NCI-H2227 (cell line): ENCODE measurements around the gene ELK1.
A peak's percentile ranks its signal among the peaks of the same experiment; 100 is the strongest.
"Not testable (repeated sequence)": the region's sequence is repeated elsewhere in the genome, so short reads cannot be mapped to it uniquely, and the experiment has no call there.

Experiments
- DNase-seq: peaks from one replicate; lab custom pipeline; 2025; ENCODE audit not compliant: unreplicated experiment; lab: John Stamatoyannopoulos, UW

The ELK1 gene, protein sequence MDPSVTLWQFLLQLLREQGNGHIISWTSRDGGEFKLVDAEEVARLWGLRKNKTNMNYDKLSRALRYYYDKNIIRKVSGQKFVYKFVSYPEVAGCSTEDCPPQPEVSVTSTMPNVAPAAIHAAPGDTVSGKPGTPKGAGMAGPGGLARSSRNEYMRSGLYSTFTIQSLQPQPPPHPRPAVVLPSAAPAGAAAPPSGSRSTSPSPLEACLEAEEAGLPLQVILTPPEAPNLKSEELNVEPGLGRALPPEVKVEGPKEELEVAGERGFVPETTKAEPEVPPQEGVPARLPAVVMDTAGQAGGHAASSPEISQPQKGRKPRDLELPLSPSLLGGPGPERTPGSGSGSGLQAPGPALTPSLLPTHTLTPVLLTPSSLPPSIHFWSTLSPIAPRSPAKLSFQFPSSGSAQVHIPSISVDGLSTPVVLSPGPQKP

GRCh38 chrX:47650164-47651042 is at the start of gene ELK1:
Gene ELK1 (minus strand): TSS chrX:47650563. CDS start chrX:47641441, 9,122 bp downstream.
- peak; percentile 99 for DNase-seq

GRCh38 chrX:47697181-47697580 is 46.8 kb upstream of the ELK1 start:
- no peak for DNase-seq

- no peak for DNase-seq
Measured at GRCh38 chrX:47690175-47690574, 39.8 kb upstream of the ELK1 start.

DNA sequence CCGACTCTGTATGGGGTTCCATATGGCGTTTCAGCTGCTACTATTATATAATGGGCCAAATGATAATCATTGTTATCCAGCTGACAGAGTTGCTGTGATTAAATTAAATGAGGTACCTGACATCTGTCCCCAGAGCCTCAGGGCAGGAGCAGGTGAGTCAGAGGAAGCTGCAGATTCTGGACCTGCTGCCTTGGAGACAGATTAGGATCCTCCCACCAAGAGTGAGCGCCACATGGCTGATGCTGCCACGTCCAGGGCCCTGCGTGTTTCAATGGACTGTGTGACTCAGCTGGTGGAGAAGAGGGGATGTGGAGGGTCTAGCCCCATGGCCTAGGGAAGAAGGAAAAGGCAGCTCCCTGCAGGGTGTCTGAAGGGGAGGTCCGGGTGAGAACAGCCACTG is 36.9 kb upstream of the ELK1 start:
- DNase-seq, result peak; percentile 35

- DNase-seq, result no peak
Measured at GRCh38 chrX:47683829-47684205, 33.5 kb upstream of the ELK1 start.

- DNase-seq, result no peak
Measured at GRCh38 chrX:47683184-47683828, 32.9 kb upstream of the ELK1 start.

DNA sequence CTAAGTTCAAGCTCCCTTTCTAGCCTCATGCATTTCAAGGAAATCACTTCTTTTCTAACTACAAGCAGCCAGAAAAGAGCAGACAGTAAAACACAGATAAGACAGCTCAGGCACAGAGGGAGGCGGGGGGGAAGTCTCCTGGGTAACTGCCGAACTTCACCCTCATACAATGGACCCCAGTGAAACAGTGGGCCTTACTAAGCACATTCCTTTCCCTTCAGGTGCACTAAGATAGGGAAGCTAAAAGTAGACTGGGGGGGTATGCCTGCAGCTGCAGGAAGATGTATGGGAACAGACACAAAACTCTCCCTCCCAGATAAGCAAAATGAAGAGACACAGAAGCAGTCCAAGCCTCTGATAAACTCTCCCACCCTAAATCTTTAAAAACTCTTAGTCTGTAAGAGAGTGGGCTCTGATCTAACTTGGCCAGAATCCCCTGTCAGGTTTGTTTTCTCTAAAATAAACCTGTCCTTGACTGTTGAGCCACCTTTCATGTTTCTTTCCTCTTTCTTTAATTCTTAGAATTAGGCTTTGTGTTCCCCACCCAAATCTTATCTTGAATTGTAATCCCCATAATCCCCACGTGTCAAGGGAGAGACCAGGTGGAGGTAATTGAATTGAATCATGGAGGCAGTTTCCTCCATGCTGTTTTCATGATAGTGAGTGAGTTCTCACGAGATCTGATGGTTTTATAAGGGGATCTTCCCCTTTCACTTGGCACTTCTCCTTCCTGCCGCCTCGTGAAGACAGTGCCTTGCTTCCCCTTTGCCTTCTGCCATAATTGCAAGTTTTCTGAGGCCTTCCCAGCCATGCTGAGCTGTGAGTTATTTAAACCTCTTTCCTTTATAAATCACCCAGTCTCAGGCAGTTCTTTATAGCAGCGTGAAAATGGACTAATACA is 25.8 kb upstream of the ELK1 start:
- DNase-seq, result not testable (repeated sequence)

DNA sequence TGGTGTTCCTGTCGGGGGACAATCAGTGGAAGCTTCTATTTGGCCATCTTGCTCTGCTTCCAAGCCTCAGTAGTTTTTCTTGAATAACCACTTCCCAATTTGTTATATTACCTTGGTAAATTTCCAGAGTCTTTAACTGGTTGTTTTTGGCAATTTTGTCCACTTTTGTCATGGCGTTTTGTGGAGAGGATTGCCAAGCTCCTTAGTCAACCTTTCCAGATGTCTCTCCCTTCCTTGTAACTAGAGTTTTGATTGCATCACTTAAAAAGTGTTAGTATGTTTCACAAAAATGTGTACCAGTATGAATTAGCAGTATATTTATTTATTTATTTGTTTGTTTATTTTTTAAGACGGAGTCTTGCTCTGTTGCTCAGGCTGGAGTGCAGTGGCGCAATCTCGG is 24.4 kb upstream of the ELK1 start:
- no peak for DNase-seq

DNA sequence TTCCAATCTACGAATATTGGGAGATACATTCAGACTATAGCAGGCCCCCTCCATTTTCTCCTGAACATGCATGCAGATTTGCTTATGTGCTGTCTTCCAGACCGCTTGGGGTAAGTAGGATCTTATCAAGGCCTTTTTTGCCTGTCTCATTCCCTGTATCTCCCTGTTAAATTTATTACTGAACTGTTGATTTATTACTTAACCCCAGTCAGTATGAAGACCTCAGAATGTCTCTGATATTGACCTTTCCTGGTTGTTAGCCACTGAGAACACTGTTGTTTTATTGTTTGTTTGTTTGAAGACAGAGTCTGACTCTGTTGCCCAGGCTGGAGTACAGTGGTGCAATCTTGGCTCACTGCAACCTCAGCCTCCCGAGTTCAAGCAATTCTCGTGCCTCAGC is 15.4 kb upstream of the ELK1 start:
- not testable (repeated sequence) for DNase-seq

- no peak for DNase-seq
Measured at GRCh38 chrX:47664737-47665136, 14.4 kb upstream of the ELK1 start.

DNA sequence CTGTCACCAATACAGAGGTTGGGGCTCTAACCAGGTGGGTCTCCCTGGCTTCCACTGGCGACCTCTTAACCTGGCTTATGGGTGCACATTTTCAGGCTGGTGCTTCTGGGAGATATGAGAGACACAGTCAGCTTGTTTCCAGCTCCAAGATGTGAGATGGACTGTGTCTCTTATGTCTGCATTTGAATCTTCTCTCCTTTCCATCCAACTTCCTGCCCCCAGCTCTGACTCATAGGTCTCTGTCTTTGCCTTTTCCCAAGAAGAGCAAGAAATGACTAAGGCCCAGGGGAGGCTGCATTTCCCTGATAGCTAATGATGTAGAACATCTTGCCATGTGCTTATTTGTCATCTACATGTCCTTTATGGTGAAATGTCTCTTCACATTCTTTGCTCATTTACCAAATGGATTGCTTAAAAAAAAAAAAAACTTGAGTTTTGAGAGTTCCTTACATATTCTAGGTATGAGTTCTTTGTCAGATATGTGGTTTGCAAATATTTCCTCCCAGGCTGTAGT is 11.8 kb upstream of the ELK1 start:
- no peak for DNase-seq

- DNase-seq, result no peak
Measured at GRCh38 chrX:47661539-47661938, 11.2 kb upstream of the ELK1 start.

DNA sequence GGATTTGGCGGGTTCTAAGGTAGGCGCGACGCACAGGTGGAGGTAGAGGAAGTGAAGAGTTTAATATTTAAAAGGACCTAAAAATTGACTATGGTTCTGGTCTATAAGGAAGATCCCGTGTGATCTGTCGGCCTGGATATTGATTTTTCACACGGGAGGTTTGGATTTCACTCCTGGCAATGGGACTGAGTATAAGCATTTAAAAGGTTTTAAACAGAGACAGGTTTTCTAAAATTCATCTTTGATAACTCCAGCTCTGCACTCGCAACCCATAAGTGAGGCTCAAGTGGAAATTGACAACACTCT is 9.0 kb upstream of the ELK1 start:
- no peak for DNase-seq

DNA sequence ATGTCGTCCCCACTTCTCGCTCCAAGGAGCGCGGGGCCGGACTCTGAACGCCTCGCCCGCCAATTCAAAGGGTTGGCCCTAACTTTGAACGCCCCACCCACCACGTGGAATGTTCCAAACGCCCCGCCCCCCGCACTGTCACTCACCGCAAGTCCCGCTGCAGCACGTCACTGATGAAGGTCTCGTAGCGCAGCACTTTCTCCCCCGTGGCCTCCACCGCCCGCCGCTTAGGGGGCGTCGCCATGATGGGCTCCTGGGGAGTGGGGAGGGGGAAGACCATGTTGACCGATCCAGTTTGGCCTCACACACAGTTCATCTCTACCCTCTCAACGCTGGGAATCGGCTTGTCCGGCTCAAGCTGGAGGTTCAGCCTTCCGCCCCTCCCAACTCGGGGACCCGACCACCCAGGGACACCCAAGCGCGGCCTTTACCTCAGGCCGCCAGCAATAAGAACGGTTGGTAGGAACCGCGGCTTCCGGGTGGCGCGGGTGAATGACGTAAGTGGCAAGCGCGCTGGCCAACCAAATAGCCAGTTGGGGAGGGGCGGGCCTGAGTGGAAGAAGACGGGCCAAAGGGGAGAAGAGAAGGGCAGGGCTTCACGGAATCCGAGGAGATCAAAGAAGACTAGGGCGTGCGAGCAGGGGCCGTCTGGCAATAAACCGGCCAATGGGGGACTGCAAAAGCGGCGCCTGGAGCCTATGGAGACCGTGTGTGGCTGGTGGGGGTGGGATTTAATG is 8.5 kb upstream of the ELK1 start, which contains the start of gene UXT:
UXT (minus strand) TSS at position 497 of the 737 bp plus-strand sequence; CDS start at position 244, 253 bp downstream.
- DNase-seq, result peak; percentile 98

GRCh38 chrX:47658301-47658683 is 7.9 kb upstream of the ELK1 start:
- DNase-seq, result no peak

DNA sequence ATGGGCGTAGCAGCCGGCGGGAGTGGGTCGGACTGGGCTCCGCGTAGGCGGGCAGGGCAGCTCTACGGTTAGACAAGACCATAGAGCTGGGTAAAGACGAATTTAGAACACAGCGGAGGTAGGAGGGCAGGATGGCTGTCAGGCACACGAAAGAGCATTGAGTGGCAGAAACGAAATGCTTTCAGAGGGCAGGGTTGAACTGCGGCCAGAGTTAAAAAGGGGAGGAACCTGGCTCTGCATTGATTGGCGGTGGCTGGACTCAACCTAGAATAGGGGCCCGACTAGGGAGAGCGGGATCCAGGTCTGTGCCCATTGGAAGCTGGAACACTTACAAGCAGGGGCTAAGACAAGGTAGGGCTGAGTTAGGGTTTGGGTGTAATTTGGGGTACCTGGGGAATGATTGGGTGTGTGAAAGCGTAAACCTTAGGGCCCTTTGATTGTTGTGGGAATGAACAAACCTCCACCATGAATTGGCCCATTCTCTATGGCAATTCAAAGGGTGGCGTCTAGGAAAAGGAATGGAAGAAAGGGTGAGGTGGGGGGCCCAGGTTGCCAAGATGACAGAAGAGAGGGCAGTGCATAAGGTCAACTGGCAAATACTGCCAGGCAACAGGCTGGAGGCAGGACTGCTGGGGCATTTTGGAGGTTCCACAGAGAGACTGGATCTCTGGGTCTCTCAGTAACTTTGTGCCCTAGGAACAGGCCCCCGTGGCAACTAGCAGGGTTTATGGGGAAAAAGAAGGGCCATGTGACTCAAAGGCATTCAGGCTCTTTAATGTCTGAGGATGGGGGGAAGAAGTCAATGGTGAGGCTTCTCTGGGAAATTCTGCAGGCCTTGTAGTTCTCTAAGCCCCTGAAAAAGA is 911 bp upstream of the ELK1 start:
- no peak for DNase-seq

- no peak for DNase-seq
Measured at GRCh38 chrX:47649781-47650163, 591 bp downstream of the ELK1 start.

DNA sequence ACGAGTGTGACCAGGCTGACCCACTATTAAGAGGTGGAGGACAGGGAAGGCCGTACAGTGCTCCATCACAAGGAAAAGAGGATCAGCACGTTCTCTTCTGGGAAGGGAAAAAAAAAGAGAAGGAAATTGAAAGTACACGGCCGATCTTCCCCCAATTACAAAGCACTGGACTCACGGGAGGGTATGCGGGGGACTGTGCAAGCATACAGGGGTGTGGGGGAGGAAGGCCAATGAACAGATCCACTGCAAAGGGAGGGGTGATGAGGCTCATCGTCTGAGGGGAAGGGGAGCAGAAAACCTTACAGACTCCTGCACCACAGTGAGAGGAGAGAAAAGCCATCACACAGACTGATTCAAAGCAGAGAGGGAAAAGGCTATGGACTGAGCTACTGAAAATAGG is 1.1 kb downstream of the ELK1 start:
- no peak for DNase-seq

DNA sequence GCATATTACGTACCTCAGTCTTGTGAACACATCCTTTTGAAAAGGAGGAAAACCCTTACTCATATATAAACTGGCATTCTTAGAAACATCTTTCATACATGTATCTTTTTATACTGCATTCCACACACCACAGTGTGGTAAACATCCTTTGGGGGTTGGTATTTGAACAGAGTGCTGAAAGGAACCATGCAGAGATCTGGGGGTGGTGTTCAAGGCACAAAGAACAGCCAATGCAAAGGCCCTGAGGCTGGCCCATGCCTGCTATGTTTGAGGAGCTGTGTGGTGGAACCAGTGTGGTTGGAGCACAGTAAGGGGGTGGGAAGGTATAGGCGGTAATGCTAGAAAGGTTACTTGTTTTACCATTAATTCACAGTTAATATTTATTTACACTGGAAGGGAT is 2.0 kb downstream of the ELK1 start:
- no peak for DNase-seq
